GM21447 (cell line): Measurements from ENCODE around the gene DOCK9.
"Not testable (repeated sequence)": the region's sequence is repeated elsewhere in the genome, so short reads cannot be mapped to it uniquely, and the experiment has no call there.

Experiments
- ATAC-seq: cut with Tn5 transposase; IDR thresholded peaks from one replicate; pipeline ENCODE4 v1.9.1; 2021; ENCODE audit not compliant: unreplicated experiment

Gene DOCK9

GRCh38 chr13:98780451-98780850 is 197.4 kb downstream of the DOCK9 start:
- no peak for ATAC-seq

GRCh38 chr13:98779695-98780094 is 198.2 kb downstream of the DOCK9 start:
- ATAC-seq: no peak

GRCh38 chr13:98778749-98779148 is 199.1 kb downstream of the DOCK9 start:
- ATAC-seq: no peak

GRCh38 chr13:98776644-98777043 is 201.2 kb downstream of the DOCK9 start:
- ATAC-seq: no peak

- no peak for ATAC-seq
These were observed 201.8 kb downstream of the DOCK9 start for GRCh38 chr13:98775844-98776598.

- ATAC-seq: no peak
These were observed 202.5 kb downstream of the DOCK9 start for GRCh38 chr13:98775386-98775785.

GRCh38 chr13:98774776-98775175 is 203.1 kb downstream of the DOCK9 start:
- no peak for ATAC-seq

- no peak for ATAC-seq
These were observed 203.9 kb downstream of the DOCK9 start for GRCh38 chr13:98773921-98774320.

- no peak for ATAC-seq
These were observed 204.9 kb downstream of the DOCK9 start for GRCh38 chr13:98772794-98773452.

- no peak for ATAC-seq
These were observed 205.8 kb downstream of the DOCK9 start for GRCh38 chr13:98771838-98772611.

- ATAC-seq: no peak
These were observed 208.1 kb downstream of the DOCK9 start for GRCh38 chr13:98769736-98770135.

- ATAC-seq: no peak
These were observed 209.3 kb downstream of the DOCK9 start for GRCh38 chr13:98768522-98768921.

GRCh38 chr13:98766697-98767096 is 211.2 kb downstream of the DOCK9 start:
- no peak for ATAC-seq

GRCh38 chr13:98765996-98766519 is 211.8 kb downstream of the DOCK9 start:
- ATAC-seq: no peak

- peak; percentile 32 for ATAC-seq
These were observed 215.8 kb downstream of the DOCK9 start for GRCh38 chr13:98761986-98762616.

GRCh38 chr13:98761126-98761985 is 216.5 kb downstream of the DOCK9 start:
- ATAC-seq: peak; percentile 83

- ATAC-seq: no peak
These were observed 222.1 kb downstream of the DOCK9 start for GRCh38 chr13:98755729-98756128.

GRCh38 chr13:98755116-98755515 is 222.7 kb downstream of the DOCK9 start:
- no peak for ATAC-seq

- ATAC-seq: not testable (repeated sequence)
These were observed 223.4 kb downstream of the DOCK9 start for GRCh38 chr13:98754468-98754867.
